GOT3 (cell line): ENCODE measurements around the gene NR0B2.
"Not testable (repeated sequence)": the region's sequence is repeated elsewhere in the genome, so short reads cannot be mapped to it uniquely, and the experiment has no call there.

Source experiments
- DNase-seq: peaks from one replicate; lab custom pipeline; 2025; ENCODE audit warnings: mixed read lengths; lab: John Stamatoyannopoulos, UW

Gene NR0B2

GRCh38 chr1:26889551-26890466 is 24.0 kb downstream of the NR0B2 start, which contains the start of gene GPN2:
Gene GPN2 (minus strand): TSS chr1:26890283. CDS start chr1:26890096, 187 bp downstream.
- peak; percentile 40 for DNase-seq

- no peak for DNase-seq
Measured at GRCh38 chr1:26888231-26888630, 25.5 kb downstream of the NR0B2 start.

GRCh38 chr1:26887125-26887524 is 26.6 kb downstream of the NR0B2 start:
- DNase-seq, result no peak

GRCh38 chr1:26882696-26883463 is 30.9 kb downstream of the NR0B2 start:
- no peak for DNase-seq

- DNase-seq, result not testable (repeated sequence)
Measured at GRCh38 chr1:26881611-26882010, 32.2 kb downstream of the NR0B2 start.

GRCh38 chr1:26879793-26880192 is 34.0 kb downstream of the NR0B2 start:
- no peak for DNase-seq

GRCh38 chr1:26877326-26877725 is 36.4 kb downstream of the NR0B2 start:
- no peak for DNase-seq

GRCh38 chr1:26874896-26875295 is 38.9 kb downstream of the NR0B2 start:
- DNase-seq, result no peak

- DNase-seq, result not testable (repeated sequence)
Measured at GRCh38 chr1:26873097-26873496, 40.7 kb downstream of the NR0B2 start.

- peak; percentile 93 for DNase-seq
Measured at GRCh38 chr1:26864610-26865480, 48.9 kb downstream of the NR0B2 start.

- DNase-seq, result no peak
Measured at GRCh38 chr1:26863685-26864077, 50.1 kb downstream of the NR0B2 start.

GRCh38 chr1:26862781-26863684 is 50.7 kb downstream of the NR0B2 start, which contains the start of gene SFN:
Gene SFN (plus strand): TSS chr1:26863149. CDS start chr1:26863213, 64 bp downstream.
- DNase-seq, result no peak

GRCh38 chr1:26861889-26862378 is 51.8 kb downstream of the NR0B2 start:
- DNase-seq, result no peak
